GM23248 (cell line): ENCODE results near the gene SLC5A11. TPM values are rescaled to one million over a fixed set of nuclear protein-coding genes. Genes with fewer than 3 reads are reported as not detected.

Experiments used
- DNase-seq: peaks from one replicate; pipeline ENCODE4 v3.0.0-alpha.2; 2015
- H2AFZ ChIP-seq: fragments of 200-600 bp; sonication (generic); 2 replicates; pipeline ENCODE4 v1.6.1; 2016; ENCODE audit warnings: antibody characterized with exemption
- H3F3A ChIP-seq: fragments of 200-600 bp; sonication (generic); 2 replicates; pipeline ENCODE4 v1.6.1; 2016; ENCODE audit warnings: mild to moderate bottlenecking, antibody characterized with exemption, mixed run types; ENCODE audit not compliant: insufficient read depth
- H3K27ac ChIP-seq: fragments of 200-600 bp; sonication (generic); 2 replicates; pipeline ENCODE4 v1.5.1; 2016; ENCODE audit warnings: mild to moderate bottlenecking
- H3K27me3 ChIP-seq: fragments of 200-600 bp; sonication (generic); replicated peaks from 2 replicates; pipeline ENCODE4 v1.6.1; 2016; ENCODE audit warnings: mild to moderate bottlenecking; ENCODE audit not compliant: insufficient read depth
- H3K36me3 ChIP-seq: fragments of 200-600 bp; sonication (generic); 2 replicates; pipeline ENCODE4 v1.6.1; 2016; ENCODE audit warnings: low read depth, mild to moderate bottlenecking
- H3K4me1 ChIP-seq: fragments of 200-600 bp; sonication (generic); 2 replicates; pipeline ENCODE4 v1.6.1; 2016; ENCODE audit warnings: mild to moderate bottlenecking; ENCODE audit not compliant: insufficient read depth
- H3K4me2 ChIP-seq: fragments of 200-600 bp; sonication (generic); one replicate; pipeline ENCODE4 v1.6.1; 2016; ENCODE audit warnings: mild to moderate bottlenecking; ENCODE audit not compliant: unreplicated experiment
- H3K4me3 ChIP-seq: fragments of 200-600 bp; sonication (generic); 2 replicates; pipeline ENCODE4 v1.5.1; 2016; ENCODE audit warnings: mild to moderate bottlenecking
- H3K79me2 ChIP-seq: fragments of 200-600 bp; sonication (generic); 2 replicates; pipeline ENCODE4 v1.6.1; 2016; ENCODE audit warnings: mild to moderate bottlenecking; ENCODE audit not compliant: insufficient read depth
- H3K9ac ChIP-seq: fragments of 200-600 bp; sonication (generic); 2 replicates; pipeline ENCODE4 v1.6.1; 2016; ENCODE audit warnings: mild to moderate bottlenecking
- H3K9me2 ChIP-seq: fragments of 200-600 bp; sonication (generic); 2 replicates; pipeline ENCODE4 v1.6.1; 2016; ENCODE audit warnings: mixed run types, mild to moderate bottlenecking, moderate library complexity; ENCODE audit not compliant: insufficient read depth
- H3K9me3 ChIP-seq: fragments of 200-600 bp; sonication (generic); one replicate; pipeline ENCODE4 v1.6.1; 2017; ENCODE audit warnings: low read depth
- H4K20me1 ChIP-seq: fragments of 200-600 bp; sonication (generic); 2 replicates; pipeline ENCODE4 v1.6.0; 2016; ENCODE audit not compliant: insufficient read depth
- EZH2 ChIP-seq: fragments of 200-600 bp; sonication (generic); IDR thresholded peaks from 2 replicates; pipeline ENCODE4 v1.6.1; 2018; ENCODE audit warnings: antibody characterized with exemption, mild to moderate bottlenecking; ENCODE audit not compliant: insufficient read depth, poor library complexity, severe bottlenecking
- EZH2phosphoT487 ChIP-seq: fragments of 200-600 bp; sonication (generic); IDR thresholded peaks from 2 replicates; pipeline ENCODE4 v1.6.1; 2018; ENCODE audit warnings: antibody characterized with exemption, moderate library complexity, mild to moderate bottlenecking, low read depth; ENCODE audit not compliant: insufficient read depth
- WGBS, 2 experiments: methylation state at CpG; one replicate each; pipeline ENCODE4 v1.1.6; 2015 to 2017; ENCODE audit warnings: low lambda C conversion rate in 2 of 2, low coverage in 1 of 2; ENCODE audit errors: missing lambda C conversion rate in 2 of 2; 5-methylcytosine and 5-hydroxymethylcytosine counted together
- in situ Hi-C: fragments of 300-500 bp; cut with MboI; formaldehyde crosslinking; loops from 2 replicates; pipeline ENCODE4 v1.15.0; 2020
- polyA plus RNA-seq: library from polyadenylated mRNA; unstranded; fragments of >200 nt; fragmentation: Nextera tagmentation; extraction: Ambion mirVana; gene quantifications from 2 replicates; pipeline ENCODE4 v1.2.1, GENCODE V29; 2016
- total RNA-seq: library from RNA; depleted of rRNA; stranded (reverse); fragments of >200 nt; shearing (Covaris generic); gene quantifications from 2 replicates; pipeline ENCODE4 v1.2.3, GENCODE V29; 2014

SLC5A11 gene
- total and polyA plus RNA-seq, 2 experiments from 2014 or later, result not detected

- no peaks in the 10 kb centered on the region for H3K4me1 ChIP-seq
- no peaks in the 10 kb centered on the region for H3F3A ChIP-seq
- peaks cover 4% of the 10 kb centered on the region; the same call in 1 of the 2 replicates for H3K36me3 ChIP-seq
- H2AFZ ChIP-seq, result no peak overlapping the region
- no peak overlapping the region for H3K4me3 ChIP-seq
- 95% methylated on average over 6 of the region's 6 CpGs for WGBS, 2 experiments
- DNase-seq, result no peak
- no peak overlapping the region for H3K4me2 ChIP-seq
- H3K79me2 ChIP-seq, result no peaks in the 10 kb centered on the region
- no peak overlapping the region for H3K9ac ChIP-seq
- no peak overlapping the region for H3K27ac ChIP-seq
- in situ Hi-C loops, result no loop called here
- no peaks in the 10 kb centered on the region for H3K9me2 ChIP-seq
- H4K20me1 ChIP-seq, result no peaks in the 10 kb centered on the region
- H3K27me3 ChIP-seq, result no peaks in the 10 kb centered on the region
- TF ChIP-seq EZH2 (no peak), EZH2phosphoT487 (no peak)
- no peaks in the 10 kb centered on the region for H3K9me3 ChIP-seq
Measured at GRCh38 chr16:24917236-24917635, 71.5 kb downstream of the SLC5A11 start.

- Histone ChIP-seq H3K4me3 (no peak overlapping the region), H3K4me1 (no peaks in the 10 kb centered on the region), H3K27me3 (no peaks in the 10 kb centered on the region), H2AFZ (no peak overlapping the region), H3F3A (no peaks in the 10 kb centered on the region), H3K9me2 (no peaks in the 10 kb centered on the region), H3K27ac (no peak overlapping the region), H3K9ac (no peak overlapping the region), H3K4me2 (no peak overlapping the region), H3K79me2 (no peaks in the 10 kb centered on the region), H3K36me3 (peaks cover 4% of the 10 kb centered on the region; the same call in 1 of the 2 replicates), H4K20me1 (no peaks in the 10 kb centered on the region), H3K9me3 (no peaks in the 10 kb centered on the region)
- WGBS, 2 experiments, result 97% methylated on average over 5 of the region's 5 CpGs
- no peak for TF ChIP-seq EZH2
- TF ChIP-seq EZH2phosphoT487, result no peak
- DNase-seq, result no peak
- in situ Hi-C loops, result no loop called here
Measured at GRCh38 chr16:24917891-24918290, 72.1 kb downstream of the SLC5A11 start.

DNA sequence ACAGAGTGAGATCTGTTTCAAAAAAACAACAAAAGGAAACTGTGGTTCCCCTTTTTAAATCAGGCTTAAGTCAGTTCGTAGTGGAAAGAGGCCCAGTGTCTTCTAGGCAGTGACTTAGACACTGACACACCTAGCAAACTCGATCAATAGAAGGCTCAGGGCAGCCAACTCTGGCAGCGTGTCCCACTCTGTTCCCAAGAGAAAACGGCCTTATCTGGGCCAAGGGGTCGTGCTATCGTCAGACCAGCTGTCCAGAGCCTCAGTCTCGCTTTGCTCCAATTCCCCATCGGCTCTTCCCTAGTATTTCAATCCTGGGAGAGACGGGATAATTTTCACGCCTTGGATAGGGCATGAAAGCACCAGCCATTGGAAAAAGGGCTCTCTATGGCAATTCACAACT lies 72.9 kb downstream of the SLC5A11 start:
- no peak for DNase-seq
- in situ Hi-C loops, result no loop called here
- H2AFZ ChIP-seq, result no peak overlapping the region
- H3K4me3 ChIP-seq, result no peak overlapping the region
- peaks cover 4% of the 10 kb centered on the region; the same call in 1 of the 2 replicates for H3K36me3 ChIP-seq
- H3K4me2 ChIP-seq, result no peak overlapping the region
- H3K9me3 ChIP-seq, result no peaks in the 10 kb centered on the region
- H4K20me1 ChIP-seq, result no peaks in the 10 kb centered on the region
- no peaks in the 10 kb centered on the region for H3F3A ChIP-seq
- WGBS, 2 experiments, result 97 to 99% methylated on average over 10 of the region's 10 CpGs
- no peak overlapping the region for H3K9ac ChIP-seq
- TF ChIP-seq EZH2 (no peak), EZH2phosphoT487 (no peak)
- no peaks in the 10 kb centered on the region for H3K4me1 ChIP-seq
- no peaks in the 10 kb centered on the region for H3K79me2 ChIP-seq
- H3K27me3 ChIP-seq, result no peaks in the 10 kb centered on the region
- no peak overlapping the region for H3K27ac ChIP-seq
- no peaks in the 10 kb centered on the region for H3K9me2 ChIP-seq

DNA sequence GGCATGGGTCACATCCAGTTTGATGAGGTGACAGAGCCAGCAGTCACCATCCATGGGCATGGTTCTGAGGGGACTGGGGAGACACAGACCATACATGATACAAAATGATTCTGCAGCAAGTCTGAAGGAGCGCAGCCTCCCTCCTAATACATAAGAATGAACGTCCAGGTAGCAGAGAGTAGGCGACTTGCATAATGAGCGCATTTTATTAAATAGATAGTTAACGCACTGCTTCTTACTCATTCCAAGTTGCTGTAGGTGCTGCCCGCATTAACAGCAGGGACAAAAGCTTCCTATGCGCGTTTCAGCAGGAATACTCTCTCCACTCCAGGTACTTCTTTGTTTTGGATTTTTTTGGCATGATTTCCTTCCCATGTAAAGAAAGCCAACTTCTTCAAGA lies 73.8 kb downstream of the SLC5A11 start:
- Histone ChIP-seq H3K36me3 (peaks cover 4% of the 10 kb centered on the region; the same call in 1 of the 2 replicates), H3K27me3 (no peaks in the 10 kb centered on the region), H3K4me3 (no peak overlapping the region), H4K20me1 (no peaks in the 10 kb centered on the region), H3F3A (no peaks in the 10 kb centered on the region), H3K9ac (no peak overlapping the region), H3K4me2 (no peak overlapping the region), H3K9me3 (no peaks in the 10 kb centered on the region), H3K79me2 (no peaks in the 10 kb centered on the region), H3K9me2 (no peaks in the 10 kb centered on the region), H3K4me1 (no peaks in the 10 kb centered on the region), H3K27ac (no peak overlapping the region), H2AFZ (no peak overlapping the region)
- TF ChIP-seq EZH2 (no peak), EZH2phosphoT487 (no peak)
- WGBS, 2 experiments, result 97 to 99% methylated on average over 8 of the region's 8 CpGs
- no peak for DNase-seq
- in situ Hi-C loops, result no loop called here

DNA sequence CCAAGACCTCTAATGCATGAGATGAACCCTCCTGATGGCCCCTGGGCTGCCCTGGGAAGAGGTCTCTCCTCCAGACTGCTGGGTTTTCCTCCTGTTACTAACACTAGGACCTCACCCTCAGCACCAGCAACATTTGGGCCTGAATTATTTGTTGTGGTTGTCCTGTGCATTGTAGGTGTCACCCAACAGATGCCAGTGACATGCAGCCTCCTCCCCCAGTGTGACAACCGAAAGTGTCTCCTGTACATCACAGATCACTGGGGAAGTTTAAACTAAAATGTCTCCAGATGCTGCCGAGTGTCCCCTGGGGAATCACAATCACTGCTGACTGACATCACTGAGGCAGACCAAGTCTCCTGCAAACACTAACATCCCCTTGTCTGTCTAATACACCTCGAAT lies 74.8 kb downstream of the SLC5A11 start:
- TF ChIP-seq EZH2 (no peak), EZH2phosphoT487 (no peak)
- Histone ChIP-seq H3K9me3 (no peaks in the 10 kb centered on the region), H3K9ac (no peak overlapping the region), H3K9me2 (no peaks in the 10 kb centered on the region), H3K4me1 (no peaks in the 10 kb centered on the region), H4K20me1 (no peaks in the 10 kb centered on the region), H3K27ac (no peak overlapping the region), H3K79me2 (no peaks in the 10 kb centered on the region), H3K4me2 (no peak overlapping the region), H2AFZ (no peak overlapping the region), H3K4me3 (no peak overlapping the region), H3K27me3 (no peaks in the 10 kb centered on the region), H3K36me3 (peaks cover 9% of the 10 kb centered on the region; the same call in 1 of the 2 replicates), H3F3A (no peaks in the 10 kb centered on the region)
- WGBS, 2 experiments, result 94 to 97% methylated on average over 3 of the region's 3 CpGs
- in situ Hi-C loops, result no loop called here
- DNase-seq, result no peak
